PC-9 (cell line): ENCODE data around the gene DBN1.

Experiments
- EZH2 ChIP-seq: fragments of 200-600 bp; sonication (generic); IDR thresholded peaks from 2 replicates; pipeline ENCODE4 v1.8.0; 2017; ENCODE audit warnings: antibody characterized with exemption, low read depth
- TF ChIP-seq, protein P1 (sequence below): fragments of 200-600 bp; sonication (generic); conservative IDR thresholded peaks from 2 replicates; pipeline ENCODE4 v1.6.1; 2017; ENCODE audit warnings: mixed run types, antibody characterized with exemption, mild to moderate bottlenecking, moderate library complexity

DNA sequence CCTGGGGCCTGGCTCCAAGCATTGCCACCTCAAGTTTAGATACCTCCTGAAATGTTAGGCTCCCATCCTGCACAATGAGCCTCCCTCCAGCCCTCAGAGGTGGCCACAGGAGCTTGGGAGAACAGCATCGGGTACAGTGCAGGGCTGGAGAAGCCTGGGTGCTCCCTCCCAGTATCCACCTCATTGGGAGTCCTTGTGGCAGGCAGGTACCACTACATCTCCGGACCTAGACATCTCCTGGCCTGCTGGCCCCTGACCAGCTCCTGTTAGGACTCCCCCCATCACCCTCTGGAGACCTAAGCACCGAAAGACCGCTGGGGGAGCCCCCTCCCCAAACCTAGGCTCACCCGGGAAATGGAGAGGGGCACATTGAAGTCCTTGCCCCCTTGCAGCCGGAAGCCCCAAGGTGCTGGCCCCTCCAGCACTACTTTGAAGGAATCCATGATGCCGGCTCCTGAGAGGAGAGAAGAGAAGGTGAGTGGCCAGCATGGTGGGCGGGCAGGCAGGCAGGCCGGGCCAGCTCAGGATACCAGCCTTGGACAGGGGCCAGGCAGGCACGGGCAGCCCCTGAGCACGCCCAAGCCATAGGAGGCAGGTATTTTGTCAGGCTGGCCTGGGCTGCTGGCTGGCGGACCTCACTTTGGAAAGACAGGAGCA, 22.8 kb upstream of the DBN1 start:
- TF ChIP-seq, protein P1, sequence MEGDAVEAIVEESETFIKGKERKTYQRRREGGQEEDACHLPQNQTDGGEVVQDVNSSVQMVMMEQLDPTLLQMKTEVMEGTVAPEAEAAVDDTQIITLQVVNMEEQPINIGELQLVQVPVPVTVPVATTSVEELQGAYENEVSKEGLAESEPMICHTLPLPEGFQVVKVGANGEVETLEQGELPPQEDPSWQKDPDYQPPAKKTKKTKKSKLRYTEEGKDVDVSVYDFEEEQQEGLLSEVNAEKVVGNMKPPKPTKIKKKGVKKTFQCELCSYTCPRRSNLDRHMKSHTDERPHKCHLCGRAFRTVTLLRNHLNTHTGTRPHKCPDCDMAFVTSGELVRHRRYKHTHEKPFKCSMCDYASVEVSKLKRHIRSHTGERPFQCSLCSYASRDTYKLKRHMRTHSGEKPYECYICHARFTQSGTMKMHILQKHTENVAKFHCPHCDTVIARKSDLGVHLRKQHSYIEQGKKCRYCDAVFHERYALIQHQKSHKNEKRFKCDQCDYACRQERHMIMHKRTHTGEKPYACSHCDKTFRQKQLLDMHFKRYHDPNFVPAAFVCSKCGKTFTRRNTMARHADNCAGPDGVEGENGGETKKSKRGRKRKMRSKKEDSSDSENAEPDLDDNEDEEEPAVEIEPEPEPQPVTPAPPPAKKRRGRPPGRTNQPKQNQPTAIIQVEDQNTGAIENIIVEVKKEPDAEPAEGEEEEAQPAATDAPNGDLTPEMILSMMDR: peak; percentile 64
- TF ChIP-seq EZH2: no peak
